Fibroblast of skin of right quadriceps (primary cell): ENCODE measurements around the gene PARPBP.
"Not testable (repeated sequence)": the region's sequence is repeated elsewhere in the genome, so short reads cannot be mapped to it uniquely, and the experiment has no call there.

Experiments
- DNase-seq: peaks from one replicate; pipeline ENCODE4 v3.0.0-alpha.2; 2013

Gene PARPBP

GRCh38 chr12:102119674-102120563 lies at the start of gene PARPBP, which contains the start of gene NUP37:
PARPBP (plus strand) TSS chr12:102120183; CDS start chr12:102123889, 3,706 bp downstream.
NUP37 (minus strand) TSS chr12:102120114; CDS start chr12:102118518, 1,596 bp downstream.
- peak; percentile 87 for DNase-seq

- DNase-seq: not testable (repeated sequence)
Observed at GRCh38 chr12:102072092-102072491, 47.9 kb upstream of the PARPBP start.

- DNase-seq: no peak
Observed at GRCh38 chr12:102080842-102081241, 39.1 kb upstream of the PARPBP start.

- DNase-seq: not testable (repeated sequence)
Observed at GRCh38 chr12:102089228-102089835, 30.7 kb upstream of the PARPBP start.

GRCh38 chr12:102093319-102093718 lies 26.7 kb upstream of the PARPBP start:
- peak; percentile 33 for DNase-seq

GRCh38 chr12:102095677-102096263 lies 24.2 kb upstream of the PARPBP start:
- peak; percentile 22 for DNase-seq

- no peak for DNase-seq
Observed at GRCh38 chr12:102096855-102097254, 23.1 kb upstream of the PARPBP start.

GRCh38 chr12:102106905-102107304 lies 13.1 kb upstream of the PARPBP start:
- DNase-seq: no peak

GRCh38 chr12:102107970-102108369 lies 12.0 kb upstream of the PARPBP start:
- no peak for DNase-seq

GRCh38 chr12:102110782-102111181 lies 9.2 kb upstream of the PARPBP start:
- DNase-seq: no peak

- DNase-seq: no peak
Observed at GRCh38 chr12:102114212-102114611, 5.8 kb upstream of the PARPBP start.

- DNase-seq: no peak
Observed at GRCh38 chr12:102116392-102116791, 3.6 kb upstream of the PARPBP start.

- DNase-seq: no peak
Observed at GRCh38 chr12:102118874-102119273, 1.1 kb upstream of the PARPBP start.

- no peak for DNase-seq
Observed at GRCh38 chr12:102120564-102120873, 536 bp downstream of the PARPBP start.

- DNase-seq: peak; percentile 10
Observed at GRCh38 chr12:102120886-102121285, 903 bp downstream of the PARPBP start.

- not testable (repeated sequence) for DNase-seq
Observed at GRCh38 chr12:102121328-102121727, 1.3 kb downstream of the PARPBP start.

GRCh38 chr12:102130720-102131119 lies 10.7 kb downstream of the PARPBP start:
- DNase-seq: not testable (repeated sequence)

GRCh38 chr12:102131442-102131841 lies 11.5 kb downstream of the PARPBP start:
- not testable (repeated sequence) for DNase-seq

- DNase-seq: not testable (repeated sequence)
Observed at GRCh38 chr12:102137619-102138018, 17.6 kb downstream of the PARPBP start.

GRCh38 chr12:102142866-102143373 lies 22.9 kb downstream of the PARPBP start:
- not testable (repeated sequence) for DNase-seq

- DNase-seq: no peak
Observed at GRCh38 chr12:102144221-102144620, 24.2 kb downstream of the PARPBP start.

- DNase-seq: not testable (repeated sequence)
Observed at GRCh38 chr12:102147062-102147587, 27.1 kb downstream of the PARPBP start.

GRCh38 chr12:102155206-102155605 lies 35.2 kb downstream of the PARPBP start:
- not testable (repeated sequence) for DNase-seq
